PC-9 (cell line): ENCODE results near the gene HAGH.

ENCODE experiments used
- EZH2 ChIP-seq: fragments of 200-600 bp; sonication (generic); IDR thresholded peaks from 2 replicates; pipeline ENCODE4 v1.8.0; 2017; ENCODE audit warnings: antibody characterized with exemption, low read depth
- TF ChIP-seq, protein P1 (sequence below): fragments of 200-600 bp; sonication (generic); conservative IDR thresholded peaks from 2 replicates; pipeline ENCODE4 v1.6.1; 2017; ENCODE audit warnings: mixed run types, antibody characterized with exemption, mild to moderate bottlenecking, moderate library complexity

DNA sequence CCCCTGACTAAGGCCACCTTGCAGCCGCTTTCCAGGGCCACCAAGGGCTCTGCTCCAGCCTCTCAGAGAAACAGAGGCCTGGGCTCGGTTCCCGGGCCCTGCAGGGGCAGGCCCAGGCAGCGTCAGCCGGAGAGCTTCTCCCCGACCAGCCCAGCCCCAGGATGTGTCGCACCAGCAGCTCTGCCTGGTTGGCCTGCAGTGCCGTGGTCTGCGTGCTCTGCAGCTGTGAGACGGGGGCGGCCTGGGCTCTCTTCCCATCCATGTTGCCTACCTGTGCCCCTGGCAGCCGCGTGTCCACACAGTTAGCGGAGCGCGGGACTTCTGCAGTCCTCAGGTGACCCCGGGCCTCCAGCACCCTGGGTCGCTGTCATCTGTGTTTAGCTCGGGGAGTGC lies 37.9 kb downstream of the HAGH start:
- TF ChIP-seq, protein P1, sequence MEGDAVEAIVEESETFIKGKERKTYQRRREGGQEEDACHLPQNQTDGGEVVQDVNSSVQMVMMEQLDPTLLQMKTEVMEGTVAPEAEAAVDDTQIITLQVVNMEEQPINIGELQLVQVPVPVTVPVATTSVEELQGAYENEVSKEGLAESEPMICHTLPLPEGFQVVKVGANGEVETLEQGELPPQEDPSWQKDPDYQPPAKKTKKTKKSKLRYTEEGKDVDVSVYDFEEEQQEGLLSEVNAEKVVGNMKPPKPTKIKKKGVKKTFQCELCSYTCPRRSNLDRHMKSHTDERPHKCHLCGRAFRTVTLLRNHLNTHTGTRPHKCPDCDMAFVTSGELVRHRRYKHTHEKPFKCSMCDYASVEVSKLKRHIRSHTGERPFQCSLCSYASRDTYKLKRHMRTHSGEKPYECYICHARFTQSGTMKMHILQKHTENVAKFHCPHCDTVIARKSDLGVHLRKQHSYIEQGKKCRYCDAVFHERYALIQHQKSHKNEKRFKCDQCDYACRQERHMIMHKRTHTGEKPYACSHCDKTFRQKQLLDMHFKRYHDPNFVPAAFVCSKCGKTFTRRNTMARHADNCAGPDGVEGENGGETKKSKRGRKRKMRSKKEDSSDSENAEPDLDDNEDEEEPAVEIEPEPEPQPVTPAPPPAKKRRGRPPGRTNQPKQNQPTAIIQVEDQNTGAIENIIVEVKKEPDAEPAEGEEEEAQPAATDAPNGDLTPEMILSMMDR, result no peak
- no peak for TF ChIP-seq EZH2
